Measurements from ENCODE around the gene MVB12B.

Gene MVB12B

DNA sequence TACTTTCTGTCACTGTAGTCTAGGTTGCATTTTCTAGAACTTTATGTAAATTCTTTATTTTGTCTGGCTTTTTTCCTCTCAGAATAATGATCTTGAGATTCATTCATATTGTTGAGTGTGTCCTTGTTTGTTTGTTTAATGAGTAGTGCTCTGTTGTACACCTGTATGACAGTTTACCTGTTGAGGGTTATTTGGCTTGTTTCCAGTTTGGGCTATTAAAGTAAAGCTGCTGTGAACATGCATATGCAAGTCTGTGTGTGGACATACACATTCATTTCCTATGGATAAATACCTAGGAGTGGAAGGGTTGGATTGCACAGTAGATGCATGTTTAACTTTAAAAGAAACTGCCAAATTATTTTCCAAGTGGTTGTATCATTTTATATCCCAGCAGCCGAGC, 30.4 kb downstream of the MVB12B start:
- Histone ChIP-seq H3K27me3 (ENCODE audit: insufficient read depth, poor library complexity, severe bottlenecking) (no peaks in the 10 kb centered on the region), H3K27ac (replicated peaks) (no peak overlapping the region), H3K4me3 (replicated peaks; ENCODE audit: insufficient read depth, low read length) (no peak overlapping the region)
- DNase-seq (ENCODE audit: low read depth in 1 of 2, low spot score in 1 of 2) = no peak
- TF ChIP-seq SPI1 (IDR thresholded peaks at IDR 0.05; ENCODE audit: borderline replicate concordance, low read depth) = no peak
- no peak for TF ChIP-seq POLR2AphosphoS5 (IDR thresholded peaks at IDR 0.05; ENCODE audit: low read depth)
- no peak for TF ChIP-seq CTCF (IDR thresholded peaks at IDR 0.05; ENCODE audit: insufficient read depth, low read length)
- no peak for TF ChIP-seq GABPA (IDR thresholded peaks at IDR 0.05; ENCODE audit: low read depth)
- TF ChIP-seq REST (IDR thresholded peaks at IDR 0.05; ENCODE audit: insufficient replicate concordance, low read depth) = no peak

DNA sequence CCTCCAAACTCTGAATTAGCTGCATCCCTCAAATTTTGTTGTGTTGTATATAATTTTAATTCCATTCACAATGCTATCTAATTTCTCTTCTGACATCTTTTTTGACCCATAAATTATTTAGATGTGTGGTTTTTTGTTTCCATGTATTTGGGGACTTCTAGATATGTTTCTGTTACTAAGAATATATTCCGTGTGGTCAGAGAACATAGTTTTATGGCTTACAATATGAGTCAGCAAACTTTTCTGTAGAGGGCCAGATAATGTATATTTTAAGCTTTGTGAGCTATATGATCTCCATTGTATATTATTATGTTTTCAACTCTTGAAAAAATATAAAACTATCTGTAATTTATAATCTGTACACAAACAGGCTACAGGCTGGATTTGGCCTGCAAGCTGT, 33.4 kb downstream of the MVB12B start:
- Histone ChIP-seq H3K27ac (replicated peaks) (no peak overlapping the region), H3K27me3 (ENCODE audit: insufficient read depth, poor library complexity, severe bottlenecking) (no peaks in the 10 kb centered on the region), H3K4me3 (replicated peaks; ENCODE audit: insufficient read depth, low read length) (no peak overlapping the region)
- DNase-seq (ENCODE audit: low read depth in 1 of 2, low spot score in 1 of 2) = no peak
- TF ChIP-seq CTCF (IDR thresholded peaks at IDR 0.05; ENCODE audit: insufficient read depth, low read length) (no peak), GABPA (IDR thresholded peaks at IDR 0.05; ENCODE audit: low read depth) (no peak), SPI1 (IDR thresholded peaks at IDR 0.05; ENCODE audit: borderline replicate concordance, low read depth) (no peak), REST (IDR thresholded peaks at IDR 0.05; ENCODE audit: insufficient replicate concordance, low read depth) (no peak), POLR2AphosphoS5 (IDR thresholded peaks at IDR 0.05; ENCODE audit: low read depth) (no peak)

- TF ChIP-seq REST (IDR thresholded peaks at IDR 0.05; ENCODE audit: insufficient replicate concordance, low read depth) (no peak), GABPA (IDR thresholded peaks at IDR 0.05; ENCODE audit: low read depth) (no peak), SPI1 (IDR thresholded peaks at IDR 0.05; ENCODE audit: borderline replicate concordance, low read depth) (no peak), POLR2AphosphoS5 (IDR thresholded peaks at IDR 0.05; ENCODE audit: low read depth) (no peak), CTCF (IDR thresholded peaks at IDR 0.05; ENCODE audit: insufficient read depth, low read length) (no peak)
- no peak for DNase-seq (ENCODE audit: low read depth in 1 of 2, low spot score in 1 of 2)
- Histone ChIP-seq H3K27ac (replicated peaks) (no peak overlapping the region), H3K4me3 (replicated peaks; ENCODE audit: insufficient read depth, low read length) (no peak overlapping the region), H3K27me3 (ENCODE audit: insufficient read depth, poor library complexity, severe bottlenecking) (no peaks in the 10 kb centered on the region)
Observed at GRCh38 chr9:126361810-126362238, 35.2 kb downstream of the MVB12B start.
